NCI-H82 treated with DMSO at 0.1 percent for 48 hours (cell line): ENCODE results near the gene TMTC2.
A peak's percentile ranks its signal among the peaks of the same experiment; 100 is the strongest.

Experiments
- DNase-seq: peaks from one replicate; lab custom pipeline; 2025; ENCODE audit not compliant: unreplicated experiment; lab: John Stamatoyannopoulos, UW

Gene TMTC2

GRCh38 chr12:82686168-82687020 is at the start of gene TMTC2:
TMTC2 (plus strand) TSS chr12:82686906.
- DNase-seq, result peak; percentile 49

- DNase-seq, result no peak
These were observed 48.4 kb upstream of the TMTC2 start for GRCh38 chr12:82638324-82638723.

- DNase-seq, result no peak
These were observed 41.8 kb upstream of the TMTC2 start for GRCh38 chr12:82644896-82645295.

- DNase-seq, result no peak
These were observed 41.3 kb upstream of the TMTC2 start for GRCh38 chr12:82645414-82645813.

- DNase-seq, result no peak
These were observed 38.9 kb upstream of the TMTC2 start for GRCh38 chr12:82647853-82648252.

GRCh38 chr12:82648259-82648909 is 38.3 kb upstream of the TMTC2 start:
- no peak for DNase-seq

- DNase-seq, result no peak
These were observed 35.9 kb upstream of the TMTC2 start for GRCh38 chr12:82650627-82651337.

GRCh38 chr12:82651489-82651888 is 35.2 kb upstream of the TMTC2 start:
- DNase-seq, result no peak

- no peak for DNase-seq
These were observed 34.6 kb upstream of the TMTC2 start for GRCh38 chr12:82652071-82652470.

GRCh38 chr12:82655751-82656150 is 31.0 kb upstream of the TMTC2 start:
- DNase-seq, result no peak

- DNase-seq, result no peak
These were observed 27.1 kb upstream of the TMTC2 start for GRCh38 chr12:82659343-82660207.

- DNase-seq, result no peak
These were observed 26.0 kb upstream of the TMTC2 start for GRCh38 chr12:82660541-82661325.

GRCh38 chr12:82663893-82664292 is 22.8 kb upstream of the TMTC2 start:
- no peak for DNase-seq

- DNase-seq, result no peak
These were observed 21.4 kb upstream of the TMTC2 start for GRCh38 chr12:82665142-82665923.

- no peak for DNase-seq
These were observed 19.9 kb upstream of the TMTC2 start for GRCh38 chr12:82666830-82667229.

GRCh38 chr12:82671673-82672195 is 15.0 kb upstream of the TMTC2 start:
- DNase-seq, result no peak

GRCh38 chr12:82672811-82673495 is 13.8 kb upstream of the TMTC2 start:
- no peak for DNase-seq

- no peak for DNase-seq
These were observed 13.0 kb upstream of the TMTC2 start for GRCh38 chr12:82673698-82674097.
